ENCODE measurements around the gene TIMM17A.

Gene TIMM17A

GRCh38 chr1:201911826-201912571 lies 43.3 kb upstream of the TIMM17A start:
- no peak for DNase-seq (ENCODE audit: low read depth in 1 of 2, low spot score in 1 of 2)
- H3K4me3 ChIP-seq (replicated peaks; ENCODE audit: insufficient read depth, low read length), result no peak overlapping the region
- no peaks in the 10 kb centered on the region for H3K27me3 ChIP-seq (ENCODE audit: insufficient read depth, poor library complexity, severe bottlenecking)
- no peak for TF ChIP-seq REST (IDR thresholded peaks at IDR 0.05; ENCODE audit: insufficient replicate concordance, low read depth)
- TF ChIP-seq GABPA (IDR thresholded peaks at IDR 0.05; ENCODE audit: low read depth), result no peak
- no peak for TF ChIP-seq SPI1 (IDR thresholded peaks at IDR 0.05; ENCODE audit: borderline replicate concordance, low read depth)
- TF ChIP-seq CTCF (IDR thresholded peaks at IDR 0.05; ENCODE audit: insufficient read depth, low read length), result no peak
- no peak for TF ChIP-seq POLR2AphosphoS5 (IDR thresholded peaks at IDR 0.05; ENCODE audit: low read depth)
- no peak overlapping the region for H3K27ac ChIP-seq (replicated peaks)

- no peak for DNase-seq (ENCODE audit: low read depth in 1 of 2, low spot score in 1 of 2)
- TF ChIP-seq CTCF (IDR thresholded peaks at IDR 0.05; ENCODE audit: insufficient read depth, low read length), result no peak
- TF ChIP-seq SPI1 (IDR thresholded peaks at IDR 0.05; ENCODE audit: borderline replicate concordance, low read depth), result no peak
- no peak for TF ChIP-seq GABPA (IDR thresholded peaks at IDR 0.05; ENCODE audit: low read depth)
- TF ChIP-seq REST (IDR thresholded peaks at IDR 0.05; ENCODE audit: insufficient replicate concordance, low read depth), result no peak
- TF ChIP-seq POLR2AphosphoS5 (IDR thresholded peaks at IDR 0.05; ENCODE audit: low read depth), result no peak
- H3K4me3 ChIP-seq (replicated peaks; ENCODE audit: insufficient read depth, low read length), result no peak overlapping the region
- H3K27me3 ChIP-seq (ENCODE audit: insufficient read depth, poor library complexity, severe bottlenecking), result no peaks in the 10 kb centered on the region
- H3K27ac ChIP-seq (replicated peaks), result no peak overlapping the region
Measured at GRCh38 chr1:201912832-201913231, 42.5 kb upstream of the TIMM17A start.

- DNase-seq (ENCODE audit: low read depth in 1 of 2, low spot score in 1 of 2), result no peak
- TF ChIP-seq SPI1 (IDR thresholded peaks at IDR 0.05; ENCODE audit: borderline replicate concordance, low read depth), result no peak
- TF ChIP-seq GABPA (IDR thresholded peaks at IDR 0.05; ENCODE audit: low read depth), result no peak
- TF ChIP-seq REST (IDR thresholded peaks at IDR 0.05; ENCODE audit: insufficient replicate concordance, low read depth), result no peak
- no peak for TF ChIP-seq POLR2AphosphoS5 (IDR thresholded peaks at IDR 0.05; ENCODE audit: low read depth)
- TF ChIP-seq CTCF (IDR thresholded peaks at IDR 0.05; ENCODE audit: insufficient read depth, low read length), result no peak
- H3K27me3 ChIP-seq (ENCODE audit: insufficient read depth, poor library complexity, severe bottlenecking), result no peaks in the 10 kb centered on the region
- H3K4me3 ChIP-seq (replicated peaks; ENCODE audit: insufficient read depth, low read length), result no peak overlapping the region
- no peak overlapping the region for H3K27ac ChIP-seq (replicated peaks)
Measured at GRCh38 chr1:201914456-201915235, 40.7 kb upstream of the TIMM17A start.

All from HL-60 (cell line).